ENCODE data around the gene TNXB. TPM values are rescaled to one million over a fixed set of nuclear protein-coding genes. Genes with fewer than 3 reads are reported as not detected.
A peak's percentile ranks its signal among the peaks of the same experiment; 100 is the strongest.

Gene TNXB, protein sequence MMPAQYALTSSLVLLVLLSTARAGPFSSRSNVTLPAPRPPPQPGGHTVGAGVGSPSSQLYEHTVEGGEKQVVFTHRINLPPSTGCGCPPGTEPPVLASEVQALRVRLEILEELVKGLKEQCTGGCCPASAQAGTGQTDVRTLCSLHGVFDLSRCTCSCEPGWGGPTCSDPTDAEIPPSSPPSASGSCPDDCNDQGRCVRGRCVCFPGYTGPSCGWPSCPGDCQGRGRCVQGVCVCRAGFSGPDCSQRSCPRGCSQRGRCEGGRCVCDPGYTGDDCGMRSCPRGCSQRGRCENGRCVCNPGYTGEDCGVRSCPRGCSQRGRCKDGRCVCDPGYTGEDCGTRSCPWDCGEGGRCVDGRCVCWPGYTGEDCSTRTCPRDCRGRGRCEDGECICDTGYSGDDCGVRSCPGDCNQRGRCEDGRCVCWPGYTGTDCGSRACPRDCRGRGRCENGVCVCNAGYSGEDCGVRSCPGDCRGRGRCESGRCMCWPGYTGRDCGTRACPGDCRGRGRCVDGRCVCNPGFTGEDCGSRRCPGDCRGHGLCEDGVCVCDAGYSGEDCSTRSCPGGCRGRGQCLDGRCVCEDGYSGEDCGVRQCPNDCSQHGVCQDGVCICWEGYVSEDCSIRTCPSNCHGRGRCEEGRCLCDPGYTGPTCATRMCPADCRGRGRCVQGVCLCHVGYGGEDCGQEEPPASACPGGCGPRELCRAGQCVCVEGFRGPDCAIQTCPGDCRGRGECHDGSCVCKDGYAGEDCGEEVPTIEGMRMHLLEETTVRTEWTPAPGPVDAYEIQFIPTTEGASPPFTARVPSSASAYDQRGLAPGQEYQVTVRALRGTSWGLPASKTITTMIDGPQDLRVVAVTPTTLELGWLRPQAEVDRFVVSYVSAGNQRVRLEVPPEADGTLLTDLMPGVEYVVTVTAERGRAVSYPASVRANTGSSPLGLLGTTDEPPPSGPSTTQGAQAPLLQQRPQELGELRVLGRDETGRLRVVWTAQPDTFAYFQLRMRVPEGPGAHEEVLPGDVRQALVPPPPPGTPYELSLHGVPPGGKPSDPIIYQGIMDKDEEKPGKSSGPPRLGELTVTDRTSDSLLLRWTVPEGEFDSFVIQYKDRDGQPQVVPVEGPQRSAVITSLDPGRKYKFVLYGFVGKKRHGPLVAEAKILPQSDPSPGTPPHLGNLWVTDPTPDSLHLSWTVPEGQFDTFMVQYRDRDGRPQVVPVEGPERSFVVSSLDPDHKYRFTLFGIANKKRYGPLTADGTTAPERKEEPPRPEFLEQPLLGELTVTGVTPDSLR (N-terminal part only)
- 100 to 1,000 TPM in 1 of 10 donors, 10 to 100 TPM in 9; 36.2 to 123 (median 61.4) TPM for total RNA-seq
- 10 to 100 TPM; 49.0 to 96.7 TPM for polyA plus RNA-seq
- long read RNA-seq, donor 1, partial matches to known transcripts, result 26 of 33 reads
- long read RNA-seq, donor 1, other reads (novel, unspliced or antisense), result 2 of 33 reads
- long read RNA-seq, donor 2, partial matches to known transcripts, result 33 of 43 reads
- long read RNA-seq, donor 2, other reads (novel, unspliced or antisense), result 6 of 43 reads
- long read RNA-seq, donor 3, transcript TNXB-206 (14 exons, 2,756 nt), result major isoform, 8 of 103 reads
- long read RNA-seq, donor 3, transcript TNXB-203 (13 exons, 3,125 nt), result minor isoform, 6 of 103 reads
- long read RNA-seq, donor 3, partial matches to known transcripts, result 77 of 103 reads
- long read RNA-seq, donor 3, other reads (novel, unspliced or antisense), result 12 of 103 reads

DNA sequence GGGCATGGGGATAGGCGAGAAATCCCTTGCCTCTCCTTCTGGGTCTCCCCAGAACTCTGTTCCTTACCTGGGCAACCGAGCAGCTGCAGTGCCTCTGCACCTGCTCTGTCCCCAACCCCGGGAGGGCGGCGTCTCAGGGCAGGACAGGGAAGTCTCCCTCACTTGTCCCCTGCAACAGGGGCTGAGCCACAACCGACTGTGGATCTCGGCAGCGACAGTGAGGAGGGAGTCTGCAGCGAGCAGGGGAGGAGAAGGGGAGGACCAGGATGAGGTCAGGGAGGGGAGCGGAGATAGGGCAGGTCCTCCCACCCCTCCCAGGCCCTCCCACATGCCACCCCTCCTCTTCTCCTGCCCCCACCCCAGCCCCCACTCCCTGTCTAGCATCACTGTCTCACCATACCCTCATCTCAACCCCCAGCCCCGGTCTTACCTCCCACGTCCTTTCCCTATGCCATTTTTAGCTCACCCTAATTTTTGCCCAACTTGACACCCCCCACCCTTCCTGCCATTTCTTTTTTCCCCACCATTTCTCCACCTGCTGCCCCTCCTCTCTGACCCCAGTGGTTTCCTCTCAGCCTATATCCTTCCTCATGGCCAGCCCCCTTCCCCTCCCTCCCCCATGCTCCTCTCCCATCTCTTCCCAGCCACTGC lies at the start of gene TNXB:
TNXB (minus strand) TSS at position 225 of the 651 bp plus-strand sequence. CDS start 11,140 bp downstream, outside the sequence.
- 9 to 14% methylated on average over 12 of the region's 12 CpGs for WGBS, 2 donors
- Histone ChIP-seq H3K4me3 (peak within 1 kb of the TSS; percentile 34 to 82 (median 64)), H3K27me3 (peaks cover 0 to 9% (median 0%) of the 10 kb centered on the region in 7 donors), H3K9me3 (no peaks in the 10 kb centered on the region), H3K36me3 (peaks cover 0 to 3% (median 0%) of the 10 kb centered on the region in 9 donors), H3K27ac (peak within 1 kb of the TSS; percentile 80 to 96 (median 90)), H3K4me1 (peaks cover 36 to 97% (median 76%) of the 10 kb centered on the region in 9 donors)
- intact Hi-C loops (cut with DNase I), result no loop called here
- TF ChIP-seq, protein P1, sequence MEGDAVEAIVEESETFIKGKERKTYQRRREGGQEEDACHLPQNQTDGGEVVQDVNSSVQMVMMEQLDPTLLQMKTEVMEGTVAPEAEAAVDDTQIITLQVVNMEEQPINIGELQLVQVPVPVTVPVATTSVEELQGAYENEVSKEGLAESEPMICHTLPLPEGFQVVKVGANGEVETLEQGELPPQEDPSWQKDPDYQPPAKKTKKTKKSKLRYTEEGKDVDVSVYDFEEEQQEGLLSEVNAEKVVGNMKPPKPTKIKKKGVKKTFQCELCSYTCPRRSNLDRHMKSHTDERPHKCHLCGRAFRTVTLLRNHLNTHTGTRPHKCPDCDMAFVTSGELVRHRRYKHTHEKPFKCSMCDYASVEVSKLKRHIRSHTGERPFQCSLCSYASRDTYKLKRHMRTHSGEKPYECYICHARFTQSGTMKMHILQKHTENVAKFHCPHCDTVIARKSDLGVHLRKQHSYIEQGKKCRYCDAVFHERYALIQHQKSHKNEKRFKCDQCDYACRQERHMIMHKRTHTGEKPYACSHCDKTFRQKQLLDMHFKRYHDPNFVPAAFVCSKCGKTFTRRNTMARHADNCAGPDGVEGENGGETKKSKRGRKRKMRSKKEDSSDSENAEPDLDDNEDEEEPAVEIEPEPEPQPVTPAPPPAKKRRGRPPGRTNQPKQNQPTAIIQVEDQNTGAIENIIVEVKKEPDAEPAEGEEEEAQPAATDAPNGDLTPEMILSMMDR (IDR thresholded peaks at IDR 0.05), result no peak
- DNase-seq (peak; percentile 57 to 59), ATAC-seq (peak; percentile 34 to 53 (median 43))

DNA sequence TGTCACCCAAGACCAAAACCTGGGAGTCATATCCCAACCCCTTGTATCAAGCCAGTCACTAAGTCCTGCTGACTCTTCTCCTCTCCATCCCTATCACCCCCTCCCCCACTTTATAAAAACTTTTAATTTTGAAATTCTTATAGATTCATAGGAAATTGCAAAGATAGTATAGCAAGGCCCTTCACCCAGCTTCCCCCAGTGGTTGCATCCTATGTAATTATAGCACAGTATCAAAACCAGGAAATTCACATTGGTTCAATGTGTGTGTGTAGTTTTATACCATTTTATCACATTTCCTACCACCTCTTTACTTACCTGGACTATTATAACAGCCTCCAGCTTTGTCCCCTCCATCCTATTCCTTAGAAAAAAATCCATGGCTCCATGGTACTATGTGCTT lies 48.9 kb upstream of the TNXB start:
- intact Hi-C loops (cut with DNase I), result loop anchor here in 3 of 10 donors (5.0 kb wide), 2 partner anchors 36 to 41 kb away; no protein-coding TSS in a partner anchor
- TF ChIP-seq, protein P1 (IDR thresholded peaks at IDR 0.05), result no peak
- Histone ChIP-seq H3K27ac (no peak overlapping the region), H3K9me3 (no peaks in the 10 kb centered on the region), H3K36me3 (peaks cover 0 to 73% (median 28%) of the 10 kb centered on the region in 9 donors), H3K4me3 (no peak overlapping the region), H3K4me1 (peaks cover 6 to 31% (median 19%) of the 10 kb centered on the region in 9 donors), H3K27me3 (peaks cover 0 to 20% (median 0%) of the 10 kb centered on the region in 7 donors)
- DNase-seq (no peak), ATAC-seq (no peak)

DNA sequence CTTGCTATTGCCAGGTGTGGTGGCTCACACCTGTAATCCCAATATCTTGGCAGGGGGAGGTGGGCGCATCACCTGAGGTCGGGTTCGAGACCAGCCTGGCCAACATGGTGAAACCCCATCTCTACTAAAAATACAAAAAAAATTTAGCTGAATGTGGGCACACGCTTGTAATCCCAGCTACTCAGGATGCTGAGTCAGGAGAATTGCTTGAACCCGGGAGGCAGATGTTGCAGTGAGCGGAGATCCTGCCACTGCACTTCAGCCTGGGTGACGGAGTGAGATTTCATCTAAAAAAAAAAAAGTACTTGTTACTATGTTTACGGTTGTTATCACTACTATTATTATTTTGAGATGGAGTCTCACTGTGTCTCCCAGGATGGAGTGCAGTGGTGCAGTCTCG lies 47.8 kb upstream of the TNXB start:
- no peak for DNase-seq
- no peak for ATAC-seq
- TF ChIP-seq, protein P1 (IDR thresholded peaks at IDR 0.05), result no peak
- H3K9me3 ChIP-seq, result no peaks in the 10 kb centered on the region
- 93 to 95% methylated on average over 9 of the region's 9 CpGs for WGBS, 2 donors
- H3K27me3 ChIP-seq, result peaks cover 0 to 31% (median 0%) of the 10 kb centered on the region in 7 donors
- intact Hi-C loops (cut with DNase I), result loop anchor here in 3 of 10 donors (5.0 kb wide), 2 partner anchors 35 to 40 kb away; no protein-coding TSS in a partner anchor
- H3K4me3 ChIP-seq, result no peak overlapping the region
- H3K4me1 ChIP-seq, result peaks cover 6 to 38% (median 30%) of the 10 kb centered on the region in 9 donors
- peaks cover 0 to 61% (median 23%) of the 10 kb centered on the region in 9 donors for H3K36me3 ChIP-seq
- H3K27ac ChIP-seq, result no peak overlapping the region
